WTC11 (cell line): Measurements from ENCODE around the gene GPR161. TPM values are rescaled to one million over a fixed set of nuclear protein-coding genes. Genes with fewer than 3 reads are reported as not detected.

Source experiments
- ATAC-seq: fragments of 200-7000 bp; cut with Tn5 transposase; 2 replicates; pipeline ENCODE4 v1.10.0; 2021; ENCODE audit warnings: mild to moderate bottlenecking, moderate library complexity
- CTCF ChIA-PET: fragments of 300-600 bp; sonication (Branson Sonifier 250); formaldehyde crosslinking; loops from one replicate; lab custom pipeline; 2021; ENCODE audit warnings: antibody characterized with exemption; lab: Charles Lee
- POLR2A ChIA-PET: fragments of 350-600 bp; sonication (Branson Sonifier 250); formaldehyde crosslinking; loops from one replicate; lab custom pipeline; 2021; ENCODE audit warnings: antibody characterized with exemption; lab: Charles Lee
- DNase-seq: peaks from one replicate; pipeline ENCODE4 v3.0.0; 2021; ENCODE audit warnings: low spot score
- H3K27ac Mint-ChIP-seq: 2 replicates; pipeline ENCODE4 v1.8.0; 2021; ENCODE audit warnings: mixed read lengths
- H3K27me3 Mint-ChIP-seq: 2 replicates; pipeline ENCODE4 v1.8.0; 2021; ENCODE audit warnings: low read depth, mild to moderate bottlenecking, moderate library complexity, mixed read lengths
- H3K36me3 Mint-ChIP-seq: 2 replicates; pipeline ENCODE4 v1.8.0; 2021; ENCODE audit warnings: mixed read lengths
- H3K4me1 Mint-ChIP-seq: 2 replicates; pipeline ENCODE4 v1.8.0; 2022; ENCODE audit warnings: mixed read lengths
- H3K4me3 Mint-ChIP-seq: 2 replicates; pipeline ENCODE4 v1.8.0; 2021; ENCODE audit warnings: mild to moderate bottlenecking, moderate library complexity, mixed read lengths
- H3K9me3 Mint-ChIP-seq: 2 replicates; pipeline ENCODE4 v1.8.0; 2021; ENCODE audit warnings: mixed read lengths
- ELF4 ChIP-seq: sonication (generic); formaldehyde crosslinking; IDR thresholded peaks from 2 replicates; pipeline ENCODE4 v1.8.1; 2022; ENCODE audit warnings: low read depth, mild to moderate bottlenecking, moderate library complexity, missing genetic modification reagents
- ETV6 ChIP-seq: sonication (generic); formaldehyde crosslinking; IDR thresholded peaks from 2 replicates; pipeline ENCODE4 v1.8.1; 2022; ENCODE audit warnings: mild to moderate bottlenecking, missing genetic modification reagents
- FOXP1 ChIP-seq: sonication (generic); formaldehyde crosslinking; IDR thresholded peaks from 2 replicates; pipeline ENCODE4 v1.8.0; 2022; ENCODE audit warnings: missing genetic modification reagents, mild to moderate bottlenecking, moderate library complexity, borderline replicate concordance
- FOXP4 ChIP-seq: sonication (generic); formaldehyde crosslinking; IDR thresholded peaks from 2 replicates; pipeline ENCODE4 v1.8.0; 2022; ENCODE audit warnings: mild to moderate bottlenecking, missing genetic modification reagents
- JAZF1 ChIP-seq: fragments of 250-450 bp; sonication (Bioruptor Pico); IDR thresholded peaks from 2 replicates; pipeline ENCODE4 v1.9.0; 2021; ENCODE audit warnings: moderate library complexity, mild to moderate bottlenecking, inconsistent platforms
- JUN ChIP-seq: sonication (generic); formaldehyde crosslinking; IDR thresholded peaks from 2 replicates; pipeline ENCODE4 v1.8.0; 2023; ENCODE audit warnings: mild to moderate bottlenecking, missing genetic modification reagents
- KAT7 ChIP-seq: sonication (generic); formaldehyde crosslinking; IDR thresholded peaks from 2 replicates; pipeline ENCODE4 v1.8.1; 2023; ENCODE audit warnings: missing genetic modification reagents, mild to moderate bottlenecking, borderline replicate concordance
- NFYB ChIP-seq: sonication (generic); formaldehyde crosslinking; conservative IDR thresholded peaks from 2 replicates; pipeline ENCODE4 v1.8.0; 2022; ENCODE audit warnings: low read depth, missing genetic modification reagents
- NR3C1 ChIP-seq: sonication (generic); formaldehyde crosslinking; conservative IDR thresholded peaks from 2 replicates; pipeline ENCODE4 v1.8.1; 2023; ENCODE audit warnings: low read depth, mild to moderate bottlenecking, missing genetic modification reagents
- STAT6 ChIP-seq: sonication (generic); formaldehyde crosslinking; conservative IDR thresholded peaks from 2 replicates; pipeline ENCODE4 v1.8.1; 2023; ENCODE audit warnings: mild to moderate bottlenecking, low read depth, missing genetic modification reagents, moderate library complexity
- TEAD1 ChIP-seq: sonication (generic); formaldehyde crosslinking; IDR thresholded peaks from 2 replicates; pipeline ENCODE4 v1.8.0; 2022; ENCODE audit warnings: mild to moderate bottlenecking, missing genetic modification reagents
- ZBTB21 ChIP-seq: sonication (generic); formaldehyde crosslinking; IDR thresholded peaks from 2 replicates; pipeline ENCODE4 v1.8.1; 2023; ENCODE audit warnings: mild to moderate bottlenecking, missing genetic modification reagents, borderline replicate concordance
- ZMAT4 ChIP-seq: fragments of 250-450 bp; sonication (Bioruptor Pico); IDR thresholded peaks from 2 replicates; pipeline ENCODE4 v1.9.0; 2021; ENCODE audit warnings: mild to moderate bottlenecking
- ZNF121 ChIP-seq: sonication (generic); formaldehyde crosslinking; IDR thresholded peaks from 2 replicates; pipeline ENCODE4 v1.8.0; 2023; ENCODE audit warnings: missing genetic modification reagents
- ZNF396 ChIP-seq: fragments of 250-450 bp; sonication (Bioruptor Pico); IDR thresholded peaks from 2 replicates; pipeline ENCODE4 v1.8.0; 2021; ENCODE audit warnings: mild to moderate bottlenecking, moderate library complexity, borderline replicate concordance
- ZNF416 ChIP-seq: fragments of 250-450 bp; sonication (Bioruptor Pico); IDR thresholded peaks from 2 replicates; pipeline ENCODE4 v1.9.0; 2021; ENCODE audit warnings: mild to moderate bottlenecking, inconsistent platforms
- ZNF512 ChIP-seq: sonication (generic); formaldehyde crosslinking; IDR thresholded peaks from 2 replicates; pipeline ENCODE4 v1.8.1; 2022; ENCODE audit warnings: missing genetic modification reagents, borderline replicate concordance
- total RNA-seq: library from RNA; stranded (reverse); gene quantifications from 3 replicates; pipeline ENCODE4 v1.2.3, GENCODE V29; 2021

GPR161 gene
- total RNA-seq, 1 experiment from 2014 or later: 11.6 TPM

GRCh38 chr1:168091720-168092550 lies 44.8 kb downstream of the GPR161 start (continued):
- no peak for TF ChIP-seq NFYB
- TF ChIP-seq ZNF416 (CRISPR knock-in tag): no peak
- TF ChIP-seq FOXP4: no peak

- H3K27ac Mint-ChIP-seq: peak overlapping the region; percentile 70; the same call in 1 of the 2 replicates
- CTCF ChIA-PET: interaction anchor here (5.7 kb wide), 1 partner anchor 8 kb away, joined by 49 read pairs; no protein-coding TSS in a partner anchor
These were observed 45.7 kb downstream of the GPR161 start for GRCh38 chr1:168091063-168091462.

GRCh38 chr1:168090395-168090794 lies 46.3 kb downstream of the GPR161 start:
- DNase-seq (no peak), ATAC-seq (no peak)
- H3K4me1 Mint-ChIP-seq: peaks cover 2% of the 10 kb centered on the region; the same call in 1 of the 2 replicates
- no peaks in the 10 kb centered on the region for H3K9me3 Mint-ChIP-seq
- no peaks in the 10 kb centered on the region for H3K27me3 Mint-ChIP-seq
- POLR2A ChIA-PET: no interaction called here
- no peak overlapping the region for H3K4me3 Mint-ChIP-seq
- CTCF ChIA-PET: interaction anchor here (5.7 kb wide), 1 partner anchor 7 kb away, joined by 49 read pairs; no protein-coding TSS in a partner anchor
- peaks cover 3% of the 10 kb centered on the region; the same call in 1 of the 2 replicates for H3K36me3 Mint-ChIP-seq
- TF ChIP-seq FOXP1 (CRISPR knock-in tag): no peak
- TF ChIP-seq ZMAT4 (CRISPR knock-in tag): no peak
- TF ChIP-seq KAT7 (CRISPR knock-in tag): no peak
- TF ChIP-seq ZNF512: no peak
- TF ChIP-seq ZNF396 (CRISPR knock-in tag): no peak
- no peak for TF ChIP-seq JAZF1 (CRISPR knock-in tag)
- H3K27ac Mint-ChIP-seq: 0 out of 2 replicates have a peak overlapping the region, but pooled peaks have one; percentile 70

More at GRCh38 chr1:168091063-168091462, 45.7 kb downstream of the GPR161 start:
- Mint-ChIP-seq H3K27me3 (no peaks in the 10 kb centered on the region), H3K9me3 (no peaks in the 10 kb centered on the region), H3K4me1 (peaks cover 2% of the 10 kb centered on the region; the same call in 1 of the 2 replicates)
- DNase-seq (no peak), ATAC-seq (no peak)
- TF ChIP-seq JUN (CRISPR knock-in tag) (no peak), ELF4 (CRISPR knock-in tag) (no peak), ZNF121 (no peak)
- TF ChIP-seq, all 79 proteins: peak for 0
- Mint-ChIP-seq H3K36me3 (peaks cover 3% of the 10 kb centered on the region; the same call in 1 of the 2 replicates), H3K4me3 (no peak overlapping the region)
- POLR2A ChIA-PET: no interaction called here

GRCh38 chr1:168089979-168090337 lies 46.8 kb downstream of the GPR161 start:
- TF ChIP-seq NR3C1 (CRISPR knock-in tag) (no peak), ZBTB21 (CRISPR knock-in tag) (no peak), ETV6 (CRISPR knock-in tag) (no peak), STAT6 (no peak), TEAD1 (no peak)
- TF ChIP-seq, all 79 proteins: peak for 0
- peaks cover 2% of the 10 kb centered on the region; the same call in 1 of the 2 replicates for H3K4me1 Mint-ChIP-seq
- CTCF ChIA-PET: interaction anchor here (5.7 kb wide), 1 partner anchor 7 kb away, joined by 49 read pairs; no protein-coding TSS in a partner anchor
- no peak for ATAC-seq
- no peak overlapping the region for H3K4me3 Mint-ChIP-seq
- H3K27ac Mint-ChIP-seq: no peak overlapping the region
- no peaks in the 10 kb centered on the region for H3K27me3 Mint-ChIP-seq
- no peaks in the 10 kb centered on the region for H3K9me3 Mint-ChIP-seq
- POLR2A ChIA-PET: no interaction called here
- no peak for DNase-seq
- H3K36me3 Mint-ChIP-seq: peaks cover 3% of the 10 kb centered on the region; the same call in 1 of the 2 replicates
